HK-2 (cell line): Measurements from ENCODE around the gene BCL2L1.

Experiments
- DNase-seq: peaks from one replicate; pipeline ENCODE4 v3.0.0-alpha.2; 2018; ENCODE audit not compliant: unreplicated experiment

The BCL2L1 gene

GRCh38 chr20:31691646-31692275 lies 30.9 kb downstream of the BCL2L1 start:
- no peak for DNase-seq

GRCh38 chr20:31690124-31690666 lies 32.5 kb downstream of the BCL2L1 start:
- no peak for DNase-seq

DNA sequence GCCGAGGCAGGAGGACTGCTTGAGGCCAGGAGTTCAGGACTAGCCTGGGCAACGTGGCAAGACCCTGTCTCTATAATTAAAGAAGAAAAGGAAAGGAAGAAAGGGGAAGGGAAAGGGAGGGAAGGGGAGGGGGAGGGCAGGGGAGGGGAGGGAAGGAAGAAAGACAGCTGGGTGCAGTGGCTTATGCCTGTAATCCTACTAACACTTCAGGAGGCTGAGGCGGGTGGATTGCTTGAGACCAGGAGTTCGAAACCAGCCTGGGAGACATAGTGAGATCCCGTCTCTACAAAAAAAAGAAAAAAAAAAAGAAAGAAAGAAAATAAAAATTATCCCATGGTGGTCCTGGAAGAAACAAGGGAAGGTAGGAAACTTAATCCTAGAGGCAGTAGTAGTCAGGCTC lies 33.5 kb downstream of the BCL2L1 start:
- DNase-seq: no peak

DNA sequence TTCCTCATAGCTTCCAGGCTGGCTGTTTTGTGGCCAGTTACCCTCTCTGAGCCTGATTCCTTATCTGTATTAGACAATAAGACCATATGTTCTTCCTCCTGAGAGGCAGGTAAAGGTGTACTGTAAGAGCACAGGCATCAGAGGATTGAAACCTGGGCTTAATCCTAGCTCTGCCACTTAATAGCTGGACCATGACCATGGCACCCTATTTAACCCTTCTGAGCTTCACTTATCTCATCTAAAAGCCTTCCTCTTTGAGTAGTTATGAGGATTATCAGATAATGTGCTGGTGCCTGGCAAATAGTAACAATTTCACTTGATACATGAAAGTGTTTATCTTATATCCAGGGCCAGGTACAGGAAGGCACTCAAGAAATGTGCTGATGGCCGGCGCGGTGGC lies 34.9 kb downstream of the BCL2L1 start:
- DNase-seq: no peak

DNA sequence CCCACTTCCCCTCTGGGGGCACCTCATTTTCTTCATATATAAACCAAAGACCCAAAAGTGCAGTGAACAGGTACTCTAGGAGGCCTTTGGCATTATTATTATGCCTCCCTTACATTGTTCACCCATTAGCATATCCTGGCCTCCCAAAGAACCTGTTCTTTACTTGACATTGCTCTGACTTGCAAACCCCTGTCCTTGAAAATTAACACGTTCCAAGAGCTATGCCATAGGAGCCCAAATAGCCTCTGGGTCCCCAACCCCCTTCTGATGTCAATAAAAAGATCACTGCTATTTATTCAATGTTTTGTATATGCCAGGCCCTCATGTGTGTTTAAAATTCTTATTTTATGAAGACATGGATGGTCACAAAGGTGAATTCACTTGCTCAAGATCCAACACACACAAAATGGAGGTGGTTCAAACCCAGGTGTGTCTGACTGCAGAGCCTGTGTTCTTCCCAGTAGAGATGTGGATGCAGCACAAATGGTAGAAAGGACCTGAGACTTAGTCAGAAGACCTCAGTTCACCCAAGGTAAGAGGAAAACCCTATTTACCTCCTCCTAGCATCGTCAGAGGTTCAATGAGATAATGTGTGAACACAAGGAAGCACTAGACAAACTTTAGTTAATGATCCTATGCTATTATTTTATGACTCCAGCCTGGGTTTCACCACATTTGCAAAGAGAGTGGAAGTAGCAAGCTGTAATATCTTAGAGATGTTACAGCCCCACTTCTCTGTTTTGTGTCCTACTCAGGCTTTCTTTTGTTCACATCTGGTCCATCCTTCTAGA lies 36.6 kb downstream of the BCL2L1 start:
- DNase-seq: no peak

DNA sequence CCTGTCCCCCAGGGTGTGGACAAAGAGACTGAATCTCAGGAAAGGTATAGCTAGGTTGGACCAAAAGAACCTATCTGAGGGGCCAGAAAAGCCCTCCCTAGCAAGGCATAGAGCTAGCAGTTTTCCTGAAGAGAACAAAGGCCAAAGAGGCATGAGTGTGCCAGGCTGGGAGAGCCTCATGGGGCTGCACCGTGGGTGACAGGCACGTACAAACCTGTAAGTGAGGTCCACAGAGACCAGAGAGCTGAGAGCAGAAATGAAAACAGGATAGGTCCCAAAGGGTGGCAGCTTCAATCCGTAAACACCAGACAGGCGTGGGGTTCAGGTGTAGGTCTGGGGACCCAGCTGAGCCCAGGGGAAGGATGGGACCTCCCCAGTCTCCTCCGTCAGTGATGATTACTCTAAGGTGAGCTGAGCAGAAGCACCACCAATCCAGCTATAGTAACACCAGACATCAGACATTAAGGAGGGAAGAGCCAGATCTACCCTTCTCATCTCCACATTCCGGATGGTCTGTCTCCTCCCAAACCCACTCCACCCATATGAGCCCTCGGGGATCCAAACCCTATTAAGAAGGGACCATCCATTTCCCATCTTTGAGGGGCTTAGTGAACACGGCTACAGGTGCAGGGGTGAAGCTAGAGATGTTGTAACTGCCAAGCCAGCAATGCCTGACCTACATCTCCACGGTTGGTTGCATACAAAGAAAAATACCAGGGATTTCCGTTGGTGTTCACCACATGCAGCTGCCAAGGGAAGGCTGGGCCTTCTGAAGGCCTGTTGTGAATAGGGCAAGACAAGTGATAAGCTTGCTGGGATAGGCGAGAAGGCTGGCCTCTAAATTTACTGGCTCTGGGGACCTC lies 38.3 kb downstream of the BCL2L1 start:
- no peak for DNase-seq

DNA sequence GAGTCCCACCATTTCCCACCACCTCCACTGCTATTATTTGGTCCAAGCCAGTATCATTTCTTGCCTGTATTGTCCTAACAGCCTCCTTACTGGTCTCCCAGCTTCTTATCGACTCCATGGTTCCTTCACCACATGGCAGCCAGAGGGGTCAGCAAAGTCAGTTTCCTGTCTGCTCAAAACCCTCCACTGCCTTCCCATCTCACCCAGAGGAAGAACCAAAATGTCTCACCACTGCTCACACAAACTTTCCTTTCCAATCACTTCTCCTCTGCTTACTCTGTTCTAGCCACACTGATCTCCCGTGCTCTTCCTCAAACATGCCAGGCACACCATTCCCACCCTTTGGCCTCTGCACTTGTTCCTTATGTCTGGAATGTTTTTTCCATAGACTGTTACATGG lies 39.7 kb downstream of the BCL2L1 start:
- DNase-seq: no peak

DNA sequence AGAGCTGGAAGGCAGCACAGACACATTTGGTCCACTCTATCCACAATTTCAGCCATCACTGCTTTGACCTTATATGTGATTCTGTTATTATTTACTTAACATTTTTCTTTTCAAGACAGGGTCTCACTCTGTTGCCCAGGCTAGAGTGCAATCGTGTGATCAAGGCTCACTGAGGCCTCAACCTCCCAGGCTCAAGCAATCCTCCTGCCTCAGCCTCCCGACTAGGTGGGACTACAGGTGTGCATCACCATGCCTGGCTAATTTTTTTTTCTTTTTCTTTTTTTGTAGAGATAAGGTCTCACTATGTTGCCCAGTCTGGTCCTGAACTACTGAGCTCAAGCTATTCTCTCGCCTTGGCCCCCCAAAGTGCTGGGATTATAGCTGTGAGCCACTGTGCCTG lies 40.3 kb downstream of the BCL2L1 start:
- no peak for DNase-seq

GRCh38 chr20:31681769-31682168 lies 40.9 kb downstream of the BCL2L1 start:
- no peak for DNase-seq

GRCh38 chr20:31681128-31681727 lies 41.4 kb downstream of the BCL2L1 start:
- no peak for DNase-seq

GRCh38 chr20:31680286-31681127 lies 42.2 kb downstream of the BCL2L1 start:
- no peak for DNase-seq

DNA sequence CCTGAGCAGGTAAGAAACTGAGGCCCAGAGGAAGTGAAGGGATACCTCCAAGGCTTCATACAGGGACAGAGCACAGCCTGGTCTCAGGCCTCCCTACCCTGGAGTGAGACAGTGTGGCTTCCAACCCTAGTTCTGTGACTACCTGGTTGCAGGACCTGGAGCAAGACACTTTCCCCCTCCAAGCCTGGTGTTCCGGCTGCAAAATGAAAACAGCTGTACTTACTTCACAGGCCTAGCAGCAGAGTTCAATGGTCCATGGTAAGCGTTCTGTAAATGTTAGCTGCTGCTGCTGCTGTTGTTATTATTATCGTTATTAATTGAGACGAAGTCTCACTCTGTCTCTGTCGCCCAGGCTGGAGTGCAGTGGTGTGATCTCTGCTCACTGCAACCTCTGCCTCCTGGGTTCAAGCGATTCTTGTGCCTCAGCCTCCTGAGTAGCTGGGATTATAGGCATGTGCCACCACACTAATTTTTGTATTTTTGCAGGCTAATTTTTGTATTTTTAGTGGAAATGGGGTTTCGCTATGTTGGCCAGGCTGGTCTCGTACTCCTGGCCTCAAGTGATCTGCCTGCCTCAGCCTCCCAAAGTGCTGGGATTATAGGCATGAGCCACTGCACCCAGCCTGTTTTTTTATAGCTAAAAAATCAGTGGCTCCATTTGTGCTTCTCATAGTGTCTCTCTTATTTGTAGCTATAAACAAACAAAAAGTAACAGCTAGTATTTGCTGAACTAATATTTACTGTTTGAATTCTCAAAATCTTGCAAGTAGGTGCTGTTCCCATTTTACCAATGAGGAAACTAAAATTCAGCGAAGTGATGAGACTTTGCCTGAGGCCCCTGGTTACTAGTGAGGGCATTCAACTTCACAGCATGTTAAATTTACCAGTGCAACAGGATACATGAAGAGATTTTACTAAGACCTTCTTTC lies 43.0 kb downstream of the BCL2L1 start:
- DNase-seq: no peak

DNA sequence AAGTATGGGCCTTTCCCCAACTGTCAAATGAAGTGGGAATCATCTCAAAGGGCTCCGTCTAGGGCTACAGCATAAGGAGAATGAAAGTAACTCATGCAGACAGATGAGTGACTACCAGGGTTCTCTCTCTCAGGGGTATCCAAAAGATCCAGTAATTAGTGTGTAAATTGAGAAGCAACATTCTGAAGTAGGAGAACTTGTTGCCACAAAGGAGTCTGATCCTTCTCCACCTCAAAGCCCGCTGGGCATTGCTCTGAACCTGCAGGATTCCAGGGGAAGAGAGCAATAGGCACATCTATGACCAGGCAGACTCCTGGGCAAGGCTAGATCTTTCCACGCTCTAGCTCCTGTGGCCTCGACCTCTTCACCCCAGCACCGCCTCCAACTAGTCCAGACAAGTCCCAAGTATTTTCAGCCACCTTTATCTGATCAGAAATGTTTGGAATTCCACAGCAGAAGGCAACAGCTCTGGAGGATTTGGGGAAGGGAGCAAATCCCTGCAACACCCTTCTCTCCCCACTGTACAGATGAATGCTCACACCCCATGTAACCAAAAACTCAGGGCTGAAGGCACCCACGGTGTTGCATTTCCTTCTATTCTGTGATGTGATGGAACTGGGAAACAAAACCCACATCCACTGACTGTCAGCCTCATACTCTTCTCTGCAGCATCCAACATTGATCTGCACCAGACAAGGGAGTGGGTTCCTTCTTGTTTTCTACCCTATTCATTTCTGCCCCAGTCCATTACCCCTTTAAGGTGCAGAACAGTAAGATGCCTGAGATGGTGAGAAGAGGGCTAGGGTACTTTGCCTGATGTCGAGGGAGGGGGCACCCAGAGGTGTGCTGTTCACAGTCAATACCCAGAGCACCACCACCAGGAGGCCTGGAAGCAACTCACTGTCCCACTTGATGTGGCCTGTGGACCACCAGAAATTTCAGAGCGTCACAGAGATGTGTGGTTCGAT lies 44.0 kb downstream of the BCL2L1 start:
- DNase-seq: no peak

GRCh38 chr20:31677553-31678260 lies 45.0 kb downstream of the BCL2L1 start:
- DNase-seq: no peak

- no peak for DNase-seq
Observed at GRCh38 chr20:31676609-31676989, 46.1 kb downstream of the BCL2L1 start.

DNA sequence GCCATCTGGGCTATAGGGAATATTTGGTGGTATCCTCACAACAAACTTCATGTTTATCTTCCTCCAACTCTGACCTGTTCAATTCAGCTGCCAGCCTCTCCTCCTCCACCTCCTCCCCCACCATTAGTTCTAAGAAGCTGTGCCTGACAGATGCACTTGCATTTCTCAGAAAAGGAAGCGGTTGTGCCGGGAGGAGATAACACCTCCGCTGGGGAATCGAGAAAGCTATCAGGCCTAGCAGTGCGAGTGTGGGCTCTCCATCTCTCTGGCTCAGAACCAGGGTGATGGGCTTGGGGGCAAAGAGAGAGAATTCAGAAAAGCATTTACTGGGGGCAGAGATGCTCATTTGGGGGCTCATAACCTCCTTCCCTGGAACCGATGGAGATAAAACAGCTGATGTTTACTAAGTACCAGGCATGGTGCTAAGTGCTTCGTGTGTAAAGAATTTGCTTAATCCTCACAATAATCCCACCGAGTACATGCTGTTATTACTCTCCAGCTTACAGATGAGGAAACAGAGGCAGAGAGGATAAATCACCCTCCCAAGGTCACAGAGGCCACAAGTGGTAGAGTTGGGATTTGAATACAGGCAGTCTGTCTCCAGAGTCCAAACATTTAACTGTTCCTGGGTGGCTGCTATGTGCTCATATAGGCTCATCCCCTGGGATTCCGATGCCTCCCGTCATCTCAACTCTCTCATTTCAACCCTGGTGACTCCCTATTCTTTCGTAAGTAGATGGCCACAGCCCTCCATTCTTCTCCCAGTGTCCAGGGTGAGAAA lies 46.6 kb downstream of the BCL2L1 start:
- no peak for DNase-seq
